OCI-LY3 (cell line): Measurements from ENCODE around the gene TSPAN14.

ENCODE experiments used
- CTCF ChIP-seq: fragments of 200-600, 300-600 bp; sonication (generic); IDR thresholded peaks from 2 replicates; pipeline ENCODE4 v1.5.1; 2014; ENCODE audit warnings: antibody characterized with exemption, low read length, low read depth
- EZH2phosphoT487 ChIP-seq: fragments of 200-600 bp; shearing (Covaris generic); IDR thresholded peaks from 2 replicates; pipeline ENCODE4 v1.6.1; 2018; ENCODE audit warnings: antibody characterized with exemption, mixed run types, low read depth

GRCh38 chr10:80537736-80538480 is 83.8 kb downstream of the TSPAN14 start, which contains the start of gene SH2D4B:
- TF ChIP-seq CTCF (no peak), EZH2phosphoT487 (no peak)
